Spinal cord (tissue), 10 donors: ENCODE data around the gene ABHD16A. TPM values are rescaled to one million over a fixed set of nuclear protein-coding genes. Genes with fewer than 3 reads are reported as not detected.

ENCODE experiments used
- DNase-seq, 6 donors: peaks; one replicate each; pipeline versions ENCODE4 v3.0.0 to v3.0.0-alpha.2; 2013 to 2015; ENCODE audit warnings: low spot score in 6 of 6, low read depth in 4 of 6
- H3K27ac ChIP-seq: one replicate; pipeline ENCODE4 v1.5.1; 2013; ENCODE audit warnings: low read depth, low read length, control low read depth
- H3K27me3 ChIP-seq: one replicate; pipeline ENCODE4 v1.6.1; 2013; ENCODE audit warnings: low read length; ENCODE audit not compliant: control insufficient read depth, insufficient read depth
- H3K36me3 ChIP-seq: one replicate; pipeline ENCODE4 v1.6.1; 2013; ENCODE audit warnings: low read length; ENCODE audit not compliant: control insufficient read depth, insufficient read depth
- H3K4me1 ChIP-seq: one replicate; pipeline ENCODE4 v1.6.1; 2013; ENCODE audit warnings: low read length; ENCODE audit not compliant: control insufficient read depth, insufficient read depth
- H3K4me3 ChIP-seq: one replicate; pipeline ENCODE4 v1.5.1; 2013; ENCODE audit warnings: low read depth, low read length, control low read depth
- H3K9me3 ChIP-seq: one replicate; pipeline ENCODE4 v1.6.1; 2013; ENCODE audit warnings: low read length; ENCODE audit not compliant: control insufficient read depth, insufficient read depth
- WGBS: methylation state at CpG from one replicate; pipeline ENCODE4 v1.1.5; 2013; ENCODE audit warnings: missing lambda C conversion rate; ENCODE audit not compliant: insufficient coverage; 5-methylcytosine and 5-hydroxymethylcytosine counted together
- polyA plus RNA-seq, 2 donors: library from polyadenylated mRNA; unstranded; fragments of 120-200 nt; gene quantifications; one replicate each; pipeline ENCODE4 v1.2.1, GENCODE V29; 2013; ENCODE audit not compliant: insufficient read length in 2 of 2
- small RNA-seq: library from RNA; depleted of rRNA; stranded (forward); fragments of <200 nt; gene quantifications from one replicate; pipeline ENCODE3, GENCODE V24; 2014; ENCODE audit warnings: low replicate concordance
- total RNA-seq, 2 donors: library from RNA; depleted of rRNA in 1 of 2; stranded (reverse); fragments of 120-200 nt in 1 of 2; fragments of >200 nt in 1 of 2; gene quantifications; one replicate each; pipeline versions ENCODE4 v1.2.3 to v1.2.4, GENCODE V29; 2013 to 2014
- donor health status: healthy.

Gene ABHD16A
- total and polyA plus RNA-seq, 4 donors, result 51.8 to 85.8 (median 77.8) TPM

GRCh38 chr6:31642798-31643570, 60.1 kb downstream of the ABHD16A start:
- WGBS, result 100% methylated on average over 2 of the region's 6 CpGs
- Histone ChIP-seq H3K27ac (no peak overlapping the region), H3K36me3 (peaks cover 90% of the 10 kb centered on the region), H3K27me3 (no peaks in the 10 kb centered on the region), H3K4me3 (no peak overlapping the region), H3K9me3 (no peaks in the 10 kb centered on the region), H3K4me1 (no peaks in the 10 kb centered on the region)
- no peak for DNase-seq

GRCh38 chr6:31641370-31641769, 61.8 kb downstream of the ABHD16A start:
- no CpG with 5 or more reads among the region's 4 CpGs for WGBS
- no peak overlapping the region for H3K27ac ChIP-seq
- no peaks in the 10 kb centered on the region for H3K4me1 ChIP-seq
- H3K4me3 ChIP-seq, result no peak overlapping the region
- H3K27me3 ChIP-seq, result no peaks in the 10 kb centered on the region
- H3K9me3 ChIP-seq, result no peaks in the 10 kb centered on the region
- peaks cover 90% of the 10 kb centered on the region for H3K36me3 ChIP-seq
- no peak for DNase-seq

- DNase-seq, result no peak
- H3K27me3 ChIP-seq, result no peaks in the 10 kb centered on the region
- peaks cover 90% of the 10 kb centered on the region for H3K36me3 ChIP-seq
- H3K4me1 ChIP-seq, result no peaks in the 10 kb centered on the region
- no peak overlapping the region for H3K27ac ChIP-seq
- H3K4me3 ChIP-seq, result no peak overlapping the region
- 100% methylated on average over 3 of the region's 6 CpGs for WGBS
- H3K9me3 ChIP-seq, result no peaks in the 10 kb centered on the region
Observed at GRCh38 chr6:31640612-31641011, 62.5 kb downstream of the ABHD16A start.

GRCh38 chr6:31639449-31639861, 63.7 kb downstream of the ABHD16A start:
- DNase-seq, result no peak
- Histone ChIP-seq H3K4me1 (no peaks in the 10 kb centered on the region), H3K36me3 (peaks cover 91% of the 10 kb centered on the region), H3K27me3 (no peaks in the 10 kb centered on the region), H3K4me3 (no peak overlapping the region), H3K9me3 (no peaks in the 10 kb centered on the region), H3K27ac (no peak overlapping the region)
- WGBS, result 91% methylated on average over 7 of the region's 10 CpGs

- 94% methylated on average over 5 of the region's 9 CpGs for WGBS
Observed at GRCh38 chr6:31639043-31639442, 64.1 kb downstream of the ABHD16A start.

More at GRCh38 chr6:31639043-31639442, 64.1 kb downstream of the ABHD16A start:
- no peak for DNase-seq
- Histone ChIP-seq H3K36me3 (peaks cover 91% of the 10 kb centered on the region), H3K27ac (no peak overlapping the region), H3K4me1 (no peaks in the 10 kb centered on the region), H3K27me3 (no peaks in the 10 kb centered on the region), H3K9me3 (no peaks in the 10 kb centered on the region), H3K4me3 (no peak overlapping the region)

Small RNA genes lying within 50 kb of the gene (small RNA-seq; reads per million reads assigned to genes)
- not detected for gene LY6G6D
- not detected for gene MIR4646
- not detected for gene RF00019

Other genes with a start within 250 kb of the ABHD16A start
Only the 30 nearest of the 39 such genes appear.
- gene ATP6V1G2, start 156.7 kb downstream of the ABHD16A start, total RNA-seq, result 10 to 100 TPM; 32.2 to 63.3 TPM
- 100 to 1,000 TPM; 231 to 258 TPM for gene ATP6V1G2, start 156.7 kb downstream of the ABHD16A start, polyA plus RNA-seq
- 10 to 100 TPM in 1 of 2 donors, 1 to 10 TPM in 1; 9.8 to 24.4 TPM for gene NFKBIL1, start 155.7 kb downstream of the ABHD16A start, total RNA-seq
- gene NFKBIL1, start 155.7 kb downstream of the ABHD16A start, polyA plus RNA-seq, result 10 to 100 TPM; 26.8 to 29.4 TPM
- gene LTA, start 131.0 kb downstream of the ABHD16A start, total RNA-seq, result under 1 TPM in 1 of 2 donors, not detected in 1; 0.11 TPM
- under 1 TPM; 0.22 to 0.27 TPM for gene LTA, start 131.0 kb downstream of the ABHD16A start, polyA plus RNA-seq
- gene TNF, start 127.8 kb downstream of the ABHD16A start, total RNA-seq, result under 1 TPM in 1 of 2 donors, not detected in 1; 0.39 TPM
- gene TNF, start 127.8 kb downstream of the ABHD16A start, polyA plus RNA-seq, result under 1 TPM in 1 of 2 donors, not detected in 1; 0.40 TPM
- 1 to 10 TPM in 1 of 2 donors, under 1 TPM in 1; 0.55 to 1.9 TPM for gene LTB, start 120.9 kb downstream of the ABHD16A start, total RNA-seq
- gene LTB, start 120.9 kb downstream of the ABHD16A start, polyA plus RNA-seq, result under 1 TPM; 0.35 to 0.50 TPM
- gene LST1, start 117.0 kb downstream of the ABHD16A start, total RNA-seq, result 10 to 100 TPM; 10.8 to 15.2 TPM
- 10 to 100 TPM in 1 of 2 donors, 1 to 10 TPM in 1; 9.0 to 12.6 TPM for gene LST1, start 117.0 kb downstream of the ABHD16A start, polyA plus RNA-seq
- gene NCR3, start 110.3 kb downstream of the ABHD16A start, total RNA-seq, result not detected
- gene NCR3, start 110.3 kb downstream of the ABHD16A start, polyA plus RNA-seq, result not detected
- gene AIF1, start 88.1 kb downstream of the ABHD16A start, total RNA-seq, result 10 to 100 TPM; 35.5 to 55.0 TPM
- 10 to 100 TPM; 27.8 to 42.5 TPM for gene AIF1, start 88.1 kb downstream of the ABHD16A start, polyA plus RNA-seq
- gene PRRC2A, start 82.6 kb downstream of the ABHD16A start, total RNA-seq, result 10 to 100 TPM; 48.7 to 79.6 TPM
- 100 to 1,000 TPM; 241 to 250 TPM for gene PRRC2A, start 82.6 kb downstream of the ABHD16A start, polyA plus RNA-seq
- 100 to 1,000 TPM in 1 of 2 donors, 10 to 100 TPM in 1; 88.9 to 184 TPM for gene BAG6, start 50.7 kb downstream of the ABHD16A start, total RNA-seq
- 100 to 1,000 TPM; 249 to 255 TPM for gene BAG6, start 50.7 kb downstream of the ABHD16A start, polyA plus RNA-seq
- gene APOM, start 47.4 kb downstream of the ABHD16A start, total RNA-seq, result 1 to 10 TPM in 1 of 2 donors, under 1 TPM in 1; 0.40 to 5.7 TPM
- gene APOM, start 47.4 kb downstream of the ABHD16A start, polyA plus RNA-seq, result 1 to 10 TPM; 6.7 to 9.5 TPM
- 10 to 100 TPM; 12.4 to 23.1 TPM for gene C6orf47, start 42.5 kb downstream of the ABHD16A start, total RNA-seq
- gene C6orf47, start 42.5 kb downstream of the ABHD16A start, polyA plus RNA-seq, result 10 to 100 TPM; 16.8 to 17.8 TPM
- 10 to 100 TPM in 1 of 2 donors, 1 to 10 TPM in 1; 9.1 to 15.3 TPM for gene GPANK1, start 38.3 kb downstream of the ABHD16A start, total RNA-seq
- gene GPANK1, start 38.3 kb downstream of the ABHD16A start, polyA plus RNA-seq, result 10 to 100 TPM; 16.9 to 19.9 TPM
- gene CSNK2B, start 37.2 kb downstream of the ABHD16A start, total RNA-seq, result 100 to 1,000 TPM in 1 of 2 donors, 10 to 100 TPM in 1; 54.3 to 183 TPM
- gene CSNK2B, start 37.2 kb downstream of the ABHD16A start, polyA plus RNA-seq, result 100 to 1,000 TPM; 213 to 215 TPM
- 1 to 10 TPM; 2.1 to 8.6 TPM for gene LY6G5B, start 33.3 kb downstream of the ABHD16A start, total RNA-seq
- 10 to 100 TPM; 17.6 to 35.6 TPM for gene LY6G5B, start 33.3 kb downstream of the ABHD16A start, polyA plus RNA-seq
- gene LY6G5C, start 22.3 kb downstream of the ABHD16A start, total RNA-seq, result 1 to 10 TPM in 1 of 2 donors, under 1 TPM in 1; 0.40 to 3.3 TPM
- gene LY6G5C, start 22.3 kb downstream of the ABHD16A start, polyA plus RNA-seq, result 10 to 100 TPM in 1 of 2 donors, 1 to 10 TPM in 1; 8.5 to 13.1 TPM
- gene LY6G6F, start 3.5 kb upstream of the ABHD16A start, total RNA-seq, result under 1 TPM in 1 of 2 donors, not detected in 1; 0.30 TPM
- under 1 TPM in 1 of 2 donors, not detected in 1; 0.27 TPM for gene LY6G6F, start 3.5 kb upstream of the ABHD16A start, polyA plus RNA-seq
- gene LY6G6D, start 12.0 kb upstream of the ABHD16A start, total RNA-seq, result 1 to 10 TPM; 1.1 to 6.6 TPM
- 1 to 10 TPM in 1 of 2 donors, under 1 TPM in 1; 0.51 to 2.3 TPM for gene LY6G6D, start 12.0 kb upstream of the ABHD16A start, polyA plus RNA-seq
- gene LY6G6C, start 18.4 kb upstream of the ABHD16A start, total RNA-seq, result under 1 TPM in 1 of 2 donors, not detected in 1; 0.17 TPM
- 1 to 10 TPM in 1 of 2 donors, under 1 TPM in 1; 0.71 to 1.2 TPM for gene LY6G6C, start 18.4 kb upstream of the ABHD16A start, polyA plus RNA-seq
- under 1 TPM in 1 of 2 donors, not detected in 1; 0.17 TPM for gene MPIG6B, start 20.0 kb upstream of the ABHD16A start, total RNA-seq
- gene MPIG6B, start 20.0 kb upstream of the ABHD16A start, polyA plus RNA-seq, result 1 to 10 TPM in 1 of 2 donors, under 1 TPM in 1; 0.81 to 1.3 TPM
- gene DDAH2, start 26.0 kb upstream of the ABHD16A start, total RNA-seq, result 100 to 1,000 TPM in 1 of 2 donors, 10 to 100 TPM in 1; 62.9 to 207 TPM
- gene DDAH2, start 26.0 kb upstream of the ABHD16A start, polyA plus RNA-seq, result 100 to 1,000 TPM; 159 to 178 TPM
- gene CLIC1, start 33.2 kb upstream of the ABHD16A start, total RNA-seq, result 100 to 1,000 TPM in 1 of 2 donors, 10 to 100 TPM in 1; 96.3 to 322 TPM
- 10 to 100 TPM; 73.5 to 87.1 TPM for gene CLIC1, start 33.2 kb upstream of the ABHD16A start, polyA plus RNA-seq
- 10 to 100 TPM in 1 of 2 donors, 1 to 10 TPM in 1; 6.2 to 20.2 TPM for gene MSH5, start 36.7 kb upstream of the ABHD16A start, total RNA-seq
- gene MSH5, start 36.7 kb upstream of the ABHD16A start, polyA plus RNA-seq, result 10 to 100 TPM; 18.9 to 38.8 TPM
- gene SAPCD1, start 59.3 kb upstream of the ABHD16A start, total RNA-seq, result 1 to 10 TPM; 3.4 to 9.5 TPM
- gene SAPCD1, start 59.3 kb upstream of the ABHD16A start, polyA plus RNA-seq, result 10 to 100 TPM; 10.5 to 11.1 TPM
- 1 to 10 TPM; 1.8 to 2.9 TPM for gene VWA7, start 74.0 kb upstream of the ABHD16A start, total RNA-seq
- 1 to 10 TPM; 4.0 to 4.3 TPM for gene VWA7, start 74.0 kb upstream of the ABHD16A start, polyA plus RNA-seq
- gene VARS1, start 92.4 kb upstream of the ABHD16A start, total RNA-seq, result 10 to 100 TPM; 25.3 to 35.5 TPM
- gene VARS1, start 92.4 kb upstream of the ABHD16A start, polyA plus RNA-seq, result 10 to 100 TPM; 66.1 to 70.6 TPM
- 10 to 100 TPM; 18.0 to 45.7 TPM for gene LSM2, start 103.6 kb upstream of the ABHD16A start, total RNA-seq
- 10 to 100 TPM; 54.4 to 63.3 TPM for gene LSM2, start 103.6 kb upstream of the ABHD16A start, polyA plus RNA-seq
- 1 to 10 TPM; 3.3 to 4.8 TPM for gene HSPA1L, start 112.0 kb upstream of the ABHD16A start, total RNA-seq
- 1 to 10 TPM; 5.1 to 6.1 TPM for gene HSPA1L, start 112.0 kb upstream of the ABHD16A start, polyA plus RNA-seq
- 100 to 1,000 TPM; 221 to 541 TPM for gene HSPA1A, start 112.2 kb upstream of the ABHD16A start, total RNA-seq
- gene HSPA1A, start 112.2 kb upstream of the ABHD16A start, polyA plus RNA-seq, result 100 to 1,000 TPM; 117 to 175 TPM
- gene HSPA1B, start 124.4 kb upstream of the ABHD16A start, total RNA-seq, result 100 to 1,000 TPM; 285 to 696 TPM
- 100 to 1,000 TPM; 113 to 166 TPM for gene HSPA1B, start 124.4 kb upstream of the ABHD16A start, polyA plus RNA-seq